ENCODE measurements around the gene OR52N5.

DNA sequence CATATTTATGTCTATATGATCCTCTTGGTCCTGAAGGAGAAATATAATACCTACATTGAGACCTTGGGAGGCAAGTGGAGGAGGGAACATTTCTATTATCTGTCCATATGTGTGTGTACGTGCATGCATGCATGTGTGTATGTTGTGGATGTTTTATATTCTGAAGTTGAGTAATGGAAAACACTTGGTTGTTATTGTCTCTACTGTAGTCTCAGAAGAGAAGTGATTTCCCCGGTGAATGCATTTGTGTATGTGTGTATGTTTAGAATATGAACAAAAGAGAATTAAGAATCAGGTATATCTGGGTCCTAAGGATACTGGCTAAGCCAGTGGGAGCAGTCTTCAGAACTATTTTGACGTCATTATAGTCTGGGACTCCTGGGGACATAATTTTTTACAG lies 8.0 kb upstream of the OR52N5 start, which contains the start of gene OR52N1:
- TF ChIP-seq, protein P1, sequence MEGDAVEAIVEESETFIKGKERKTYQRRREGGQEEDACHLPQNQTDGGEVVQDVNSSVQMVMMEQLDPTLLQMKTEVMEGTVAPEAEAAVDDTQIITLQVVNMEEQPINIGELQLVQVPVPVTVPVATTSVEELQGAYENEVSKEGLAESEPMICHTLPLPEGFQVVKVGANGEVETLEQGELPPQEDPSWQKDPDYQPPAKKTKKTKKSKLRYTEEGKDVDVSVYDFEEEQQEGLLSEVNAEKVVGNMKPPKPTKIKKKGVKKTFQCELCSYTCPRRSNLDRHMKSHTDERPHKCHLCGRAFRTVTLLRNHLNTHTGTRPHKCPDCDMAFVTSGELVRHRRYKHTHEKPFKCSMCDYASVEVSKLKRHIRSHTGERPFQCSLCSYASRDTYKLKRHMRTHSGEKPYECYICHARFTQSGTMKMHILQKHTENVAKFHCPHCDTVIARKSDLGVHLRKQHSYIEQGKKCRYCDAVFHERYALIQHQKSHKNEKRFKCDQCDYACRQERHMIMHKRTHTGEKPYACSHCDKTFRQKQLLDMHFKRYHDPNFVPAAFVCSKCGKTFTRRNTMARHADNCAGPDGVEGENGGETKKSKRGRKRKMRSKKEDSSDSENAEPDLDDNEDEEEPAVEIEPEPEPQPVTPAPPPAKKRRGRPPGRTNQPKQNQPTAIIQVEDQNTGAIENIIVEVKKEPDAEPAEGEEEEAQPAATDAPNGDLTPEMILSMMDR (IDR thresholded peaks at IDR 0.05; ENCODE audit: low read length) = no peak
- TF ChIP-seq EZH2phosphoT487 (IDR thresholded peaks at IDR 0.05; ENCODE audit: low read length) (no peak), EZH2 (optimal IDR thresholded peaks at IDR 0.05; ENCODE audit: low read depth, low read length) (no peak)

Data from MM.1S (cell line).